Colonic mucosa (tissue), 4 donors: ENCODE results near the gene ASCL5. TPM values are rescaled to one million over a fixed set of nuclear protein-coding genes. Genes with fewer than 3 reads are reported as not detected.

Experiments used
- DNase-seq: peaks from one replicate; pipeline ENCODE4 v3.0.0-alpha.2; 2020
- H3K27ac ChIP-seq: fragments of 200-600 bp; one replicate; pipeline ENCODE4 v1.8.0; 2021
- H3K27me3 ChIP-seq: fragments of 200-600 bp; one replicate; pipeline ENCODE4 v1.8.0; 2021
- H3K36me3 ChIP-seq: fragments of 200-600 bp; one replicate; pipeline ENCODE4 v1.8.0; 2021
- H3K4me1 ChIP-seq: fragments of 200-600 bp; one replicate; pipeline ENCODE4 v1.8.0; 2021; ENCODE audit warnings: mild to moderate bottlenecking
- H3K4me3 ChIP-seq: fragments of 200-600 bp; one replicate; pipeline ENCODE4 v1.8.0; 2021
- H3K9ac ChIP-seq, 2 donors: one replicate each; pipeline ENCODE4 v1.7.0; 2013; ENCODE audit warnings: control low read depth in 2 of 2, low read depth in 2 of 2, low read length in 2 of 2
- H3K9me3 ChIP-seq: fragments of 200-600 bp; one replicate; pipeline ENCODE4 v1.8.0; 2021
- CTCF ChIP-seq: fragments of 200-600 bp; IDR thresholded peaks from one replicate; pipeline ENCODE4 v1.8.0; 2022; ENCODE audit warnings: antibody characterized with exemption, mild to moderate bottlenecking
- intact Hi-C: fragments of 100-400 bp; cut with DNase I; formaldehyde crosslinking; loops from one replicate; pipeline ENCODE4 v1.14.1; 2022
- total RNA-seq, 2 donors: library from RNA; stranded (reverse); fragmentation: NEBNext Ultra II Directional in 1 of 2; extraction: Animal tissue kit (Norgen Biotek cat#: 25700) in 1 of 2; gene quantifications; one replicate each; pipeline ENCODE4 v1.2.1, GENCODE V29; 2021
- donor health status: healthy.
- donor health status: DM: no; HTN: no; CAD: no.
- donor health status: DM: no; HTN: no; CAD: no.

Gene ASCL5
- total RNA-seq, 2 donors from 2014 or later = not detected

- peak overlapping the region; percentile 94 for H3K27ac ChIP-seq
Measured at GRCh38 chr1:201171063-201172036, 44.4 kb upstream of the ASCL5 start.

GRCh38 chr1:201170533-201171062, 43.6 kb upstream of the ASCL5 start:
- intact Hi-C loops = no loop called here

More at GRCh38 chr1:201171063-201172036, 44.4 kb upstream of the ASCL5 start:
- Histone ChIP-seq H3K27me3 (no peaks in the 10 kb centered on the region), H3K36me3 (no peaks in the 10 kb centered on the region), H3K4me3 (peak overlapping the region; percentile 59), H3K4me1 (no peaks in the 10 kb centered on the region), H3K9ac (peak overlapping the region; percentile 72 to 82), H3K9me3 (no peaks in the 10 kb centered on the region)
- intact Hi-C loops = no loop called here
- TF ChIP-seq CTCF = no peak
- peak; percentile 61 for DNase-seq

GRCh38 chr1:201169971-201170532, 43.1 kb upstream of the ASCL5 start:
- H3K4me1 ChIP-seq = no peaks in the 10 kb centered on the region
- H3K27me3 ChIP-seq = no peaks in the 10 kb centered on the region
- peak overlapping the region in 1 of 2 donors; percentile 55 for H3K9ac ChIP-seq
- intact Hi-C loops = no loop called here
- no peak overlapping the region for H3K4me3 ChIP-seq
- H3K9me3 ChIP-seq = no peaks in the 10 kb centered on the region
- TF ChIP-seq CTCF = no peak
- H3K27ac ChIP-seq = peak overlapping the region; percentile 94
- H3K36me3 ChIP-seq = no peaks in the 10 kb centered on the region
- DNase-seq = no peak

More at GRCh38 chr1:201170533-201171062, 43.6 kb upstream of the ASCL5 start:
- Histone ChIP-seq H3K9ac (peak overlapping the region; percentile 72 to 82), H3K4me1 (no peaks in the 10 kb centered on the region), H3K27me3 (no peaks in the 10 kb centered on the region), H3K9me3 (no peaks in the 10 kb centered on the region), H3K4me3 (peak overlapping the region; percentile 59), H3K27ac (peak overlapping the region; percentile 94), H3K36me3 (no peaks in the 10 kb centered on the region)
- DNase-seq = peak; percentile 98
- no peak for TF ChIP-seq CTCF

GRCh38 chr1:201169203-201169602, 42.2 kb upstream of the ASCL5 start:
- no peak for DNase-seq
- TF ChIP-seq CTCF = no peak
- no peak overlapping the region for H3K27ac ChIP-seq
- H3K4me1 ChIP-seq = no peaks in the 10 kb centered on the region
- H3K9me3 ChIP-seq = no peaks in the 10 kb centered on the region
- H3K4me3 ChIP-seq = no peak overlapping the region
- no peaks in the 10 kb centered on the region for H3K36me3 ChIP-seq
- H3K27me3 ChIP-seq = no peaks in the 10 kb centered on the region
- no peak overlapping the region for H3K9ac ChIP-seq
- intact Hi-C loops = no loop called here
